Measurements from ENCODE around the gene PXYLP1.

- TF ChIP-seq, protein P1, sequence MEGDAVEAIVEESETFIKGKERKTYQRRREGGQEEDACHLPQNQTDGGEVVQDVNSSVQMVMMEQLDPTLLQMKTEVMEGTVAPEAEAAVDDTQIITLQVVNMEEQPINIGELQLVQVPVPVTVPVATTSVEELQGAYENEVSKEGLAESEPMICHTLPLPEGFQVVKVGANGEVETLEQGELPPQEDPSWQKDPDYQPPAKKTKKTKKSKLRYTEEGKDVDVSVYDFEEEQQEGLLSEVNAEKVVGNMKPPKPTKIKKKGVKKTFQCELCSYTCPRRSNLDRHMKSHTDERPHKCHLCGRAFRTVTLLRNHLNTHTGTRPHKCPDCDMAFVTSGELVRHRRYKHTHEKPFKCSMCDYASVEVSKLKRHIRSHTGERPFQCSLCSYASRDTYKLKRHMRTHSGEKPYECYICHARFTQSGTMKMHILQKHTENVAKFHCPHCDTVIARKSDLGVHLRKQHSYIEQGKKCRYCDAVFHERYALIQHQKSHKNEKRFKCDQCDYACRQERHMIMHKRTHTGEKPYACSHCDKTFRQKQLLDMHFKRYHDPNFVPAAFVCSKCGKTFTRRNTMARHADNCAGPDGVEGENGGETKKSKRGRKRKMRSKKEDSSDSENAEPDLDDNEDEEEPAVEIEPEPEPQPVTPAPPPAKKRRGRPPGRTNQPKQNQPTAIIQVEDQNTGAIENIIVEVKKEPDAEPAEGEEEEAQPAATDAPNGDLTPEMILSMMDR (IDR thresholded peaks at IDR 0.05; ENCODE audit: poor library complexity), result no peak
- TF ChIP-seq EZH2phosphoT487 (IDR thresholded peaks at IDR 0.05; ENCODE audit: low read depth, severe bottlenecking, unreplicated experiment), result no peak
- TF ChIP-seq EZH2 (IDR thresholded peaks at IDR 0.05; ENCODE audit: borderline replicate concordance), result no peak
Observed at GRCh38 chr3:141241616-141242376, 10.2 kb downstream of the PXYLP1 start.

Data from hepatocyte (in vitro differentiated cells).